CD4-positive, alpha-beta T cell treated with Interleukin-17A for 4 hours (primary cell): ENCODE data around the gene PLAGL2.

Source experiments
- DNase-seq: peaks from one replicate; pipeline ENCODE4 v3.0.0-alpha.2; 2020; ENCODE audit warnings: mixed read lengths

PLAGL2 gene

DNA sequence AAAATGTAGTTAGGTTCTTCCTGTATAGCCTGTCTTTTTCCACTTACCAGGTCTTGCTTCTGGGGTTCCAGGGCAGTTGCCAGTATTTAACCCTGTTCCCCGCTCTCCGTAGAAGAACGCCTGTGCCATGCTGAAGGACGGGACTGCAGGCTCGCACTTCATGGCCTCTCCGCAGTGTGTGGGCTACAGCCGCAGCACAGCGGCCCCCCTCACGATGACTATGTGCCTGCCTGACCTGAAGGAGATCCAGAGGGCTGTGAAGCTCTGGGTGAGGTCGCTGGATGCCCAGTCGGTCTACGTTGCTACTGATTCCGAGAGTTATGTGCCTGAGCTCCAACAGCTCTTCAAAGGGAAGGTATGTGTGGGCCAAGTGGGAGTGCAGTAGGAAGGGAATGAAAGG, 23.2 kb upstream of the PLAGL2 start:
- DNase-seq, result no peak

DNA sequence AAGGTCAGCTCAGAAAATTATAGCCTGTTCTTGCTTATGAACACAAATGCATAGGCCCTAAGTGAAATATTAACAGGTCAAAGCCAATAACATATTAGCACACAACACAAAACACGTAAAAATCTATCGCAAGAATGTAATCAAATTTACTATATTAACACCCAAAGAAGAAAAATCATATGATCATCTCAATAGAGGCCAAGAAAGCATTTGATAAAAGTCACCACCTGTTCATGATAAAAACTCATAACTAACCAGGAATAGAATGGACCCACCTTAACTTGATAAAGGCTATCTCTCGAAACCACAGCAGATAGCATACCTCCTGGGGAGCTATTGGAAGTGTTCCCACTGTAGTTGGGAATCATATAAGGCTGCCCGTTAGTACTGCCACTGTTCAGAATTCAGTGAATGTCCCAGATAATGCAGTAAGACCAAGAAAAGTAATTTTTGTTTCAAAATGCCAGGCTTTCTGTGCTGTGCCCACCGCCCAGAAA, 21.8 kb upstream of the PLAGL2 start:
- DNase-seq, result no peak

DNA sequence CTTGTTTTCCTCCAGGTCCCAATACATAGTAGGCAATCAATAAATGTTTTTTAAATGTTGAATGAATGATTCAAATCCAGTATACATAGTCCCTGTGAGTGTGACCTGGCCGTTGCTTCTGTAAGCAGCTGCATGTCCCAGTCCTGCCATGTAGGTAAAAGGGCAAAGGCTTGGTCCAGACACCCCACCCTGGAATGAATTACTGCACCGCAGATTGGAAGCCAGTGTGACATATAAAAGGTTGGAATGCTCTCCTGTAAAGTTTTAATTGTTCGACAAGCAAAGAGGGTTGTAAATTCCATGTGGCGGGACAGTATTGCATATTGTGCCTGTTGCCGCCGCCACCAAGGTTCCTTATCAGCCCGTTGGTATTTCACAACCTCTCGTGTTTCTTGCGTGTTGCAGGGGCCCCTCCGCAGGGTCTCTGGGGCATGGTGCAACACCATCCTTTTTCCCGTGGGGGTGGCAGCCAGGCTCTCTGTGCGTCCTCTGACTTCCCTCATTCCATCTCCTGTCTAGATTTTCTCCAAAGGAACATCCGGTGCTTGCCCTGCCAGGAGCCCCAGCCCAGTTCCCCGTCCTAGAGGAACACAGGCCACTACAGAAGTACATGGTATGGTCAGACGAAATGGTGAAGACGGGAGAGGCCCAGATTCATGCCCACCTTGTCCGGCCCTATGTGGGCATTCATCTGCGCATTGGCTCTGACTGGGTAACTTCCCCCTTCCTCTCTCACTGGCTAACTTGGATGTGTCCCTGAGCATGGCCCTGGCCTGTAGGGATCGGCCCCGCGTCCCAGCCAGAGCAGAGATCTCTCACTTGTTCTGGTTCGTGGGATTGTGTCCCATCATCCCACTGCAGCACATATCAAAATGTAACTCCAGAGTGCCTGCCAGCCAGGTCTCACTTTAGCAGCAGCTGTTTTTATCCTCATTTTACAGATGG, 20.5 kb upstream of the PLAGL2 start:
- DNase-seq, result no peak

GRCh38 chr20:32227306-32227705, 19.8 kb upstream of the PLAGL2 start:
- DNase-seq, result no peak

DNA sequence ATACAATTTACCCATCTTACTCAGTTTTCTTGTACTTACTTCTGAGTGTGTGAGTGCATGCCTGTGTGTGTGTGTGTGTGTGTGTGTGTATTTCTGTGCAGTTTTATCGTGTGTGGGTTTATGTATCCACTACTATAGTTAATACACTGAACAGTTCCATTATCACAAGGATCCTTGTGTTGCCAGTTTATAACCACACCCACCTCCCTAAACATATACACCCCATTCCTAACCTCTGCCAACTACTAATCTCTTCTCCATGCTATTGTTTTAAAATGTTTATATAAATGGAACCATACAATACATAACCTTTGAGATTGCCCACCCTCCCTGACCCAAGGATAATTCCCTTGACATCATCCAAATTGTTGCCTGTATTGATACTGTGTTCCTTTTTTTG, 18.8 kb upstream of the PLAGL2 start:
- no peak for DNase-seq

GRCh38 chr20:32224463-32224862, 16.9 kb upstream of the PLAGL2 start:
- no peak for DNase-seq

DNA sequence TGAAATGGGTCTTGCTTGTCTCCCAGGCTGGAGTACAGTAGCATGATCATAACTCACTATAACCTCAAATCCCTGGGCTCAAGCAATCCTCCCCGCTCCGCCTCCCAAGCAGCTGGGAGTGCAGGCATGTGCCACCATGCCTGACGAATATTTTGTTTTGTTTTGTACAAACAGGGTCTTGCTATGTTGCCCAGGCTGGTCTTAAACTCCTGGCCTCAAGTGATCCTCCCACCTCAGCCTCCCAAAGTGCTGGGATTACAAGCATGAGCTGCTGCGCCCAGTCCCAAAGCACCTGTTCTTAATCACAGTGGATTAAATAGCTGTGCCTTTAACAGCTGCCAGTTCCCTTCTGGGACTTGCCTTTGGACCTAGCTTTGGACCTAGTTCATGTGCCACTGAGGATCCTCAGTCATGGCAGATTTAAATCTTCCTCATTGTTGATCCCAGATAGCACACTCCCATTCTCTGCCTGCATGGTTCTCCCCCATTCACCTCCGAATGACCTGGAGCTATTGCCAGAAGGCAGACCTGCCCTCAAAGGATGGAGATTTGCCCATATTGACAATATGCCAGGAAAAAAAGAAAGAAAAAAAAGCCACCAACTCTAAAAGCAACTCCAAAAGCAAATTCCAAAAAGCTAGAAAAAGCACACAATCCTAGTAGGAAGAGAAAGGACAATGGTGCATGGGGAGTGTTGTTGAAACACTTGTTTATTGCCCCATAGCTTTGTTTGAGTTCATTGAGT, 10.8 kb upstream of the PLAGL2 start:
- no peak for DNase-seq

DNA sequence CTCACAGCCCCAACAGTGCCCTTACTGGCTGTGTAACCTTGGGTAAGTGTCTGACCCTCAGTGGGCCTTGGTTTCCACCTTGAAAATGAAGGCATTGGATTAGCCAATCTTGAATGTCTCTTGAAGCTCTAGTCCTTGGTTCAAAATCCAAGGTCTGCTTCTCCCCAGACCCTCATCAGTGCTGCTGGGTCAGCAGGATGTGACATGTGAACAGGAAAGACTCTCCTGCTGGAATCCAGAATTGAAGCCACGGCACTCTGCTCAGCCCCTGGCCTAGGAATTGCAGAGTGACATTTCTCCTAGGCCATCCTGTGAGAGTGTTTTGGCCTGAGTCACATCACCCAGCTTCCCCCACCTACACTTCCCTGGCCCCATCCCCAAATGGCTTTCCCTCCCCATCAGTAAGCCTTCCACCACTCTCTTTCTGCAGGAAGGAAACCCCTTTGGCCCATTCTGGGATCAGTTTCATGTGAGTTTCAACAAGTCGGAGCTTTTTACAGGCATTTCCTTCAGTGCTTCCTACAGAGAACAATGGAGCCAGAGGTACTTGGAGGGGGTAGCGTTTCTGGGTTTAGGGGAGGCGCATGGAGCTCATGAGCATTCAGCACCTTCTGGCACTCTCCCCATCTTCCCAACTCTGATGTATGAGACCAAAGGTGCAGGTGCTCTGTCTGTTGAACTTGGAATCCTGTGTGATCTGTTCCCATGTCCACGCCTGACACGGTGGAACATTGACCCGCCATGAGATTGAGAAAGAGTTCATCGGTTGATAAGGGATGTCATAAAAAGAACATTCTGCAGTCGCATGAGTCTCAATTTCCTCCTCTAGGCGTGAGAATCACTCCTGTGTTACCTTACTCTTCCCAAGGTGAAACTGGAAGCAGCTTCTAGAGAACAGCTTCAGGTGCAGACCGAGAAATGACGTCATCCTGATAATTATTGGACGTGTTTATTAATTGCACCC, 8.9 kb upstream of the PLAGL2 start:
- DNase-seq, result no peak

DNA sequence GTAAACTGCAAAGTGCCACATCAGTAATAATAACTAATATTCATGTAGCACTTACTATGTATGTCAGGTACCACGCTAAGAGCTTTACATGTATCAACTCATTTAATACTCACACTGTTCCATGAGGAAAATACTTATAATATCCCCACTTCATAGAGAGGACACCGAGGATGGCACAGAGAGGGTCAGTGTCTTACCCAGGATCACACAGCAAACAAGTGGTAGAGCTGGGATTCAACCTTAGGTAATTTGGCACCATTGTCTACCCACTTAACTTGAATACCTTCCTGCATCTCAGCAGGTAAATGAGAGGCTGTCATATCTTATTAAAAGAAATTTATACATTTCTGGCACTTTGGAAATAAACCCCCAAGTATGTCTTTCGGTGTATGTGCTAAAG, 8.2 kb upstream of the PLAGL2 start:
- DNase-seq, result no peak

DNA sequence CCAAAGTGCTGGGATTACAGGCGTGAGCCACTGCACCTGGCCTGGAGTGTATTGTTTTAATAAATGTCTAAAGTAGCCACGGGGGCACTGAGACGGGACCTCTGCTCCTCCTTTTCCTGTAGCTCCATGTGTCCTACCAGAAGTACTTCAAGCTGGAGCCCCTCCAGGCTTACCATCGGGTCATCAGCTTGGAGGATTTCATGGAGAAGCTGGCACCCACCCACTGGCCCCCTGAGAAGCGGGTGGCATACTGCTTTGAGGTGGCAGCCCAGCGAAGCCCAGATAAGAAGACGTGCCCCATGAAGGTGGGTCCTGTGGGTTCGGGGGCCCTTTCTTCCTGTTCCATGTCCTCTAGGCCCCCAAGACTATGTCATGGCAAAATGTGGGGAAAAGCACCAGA, 7.6 kb upstream of the PLAGL2 start:
- no peak for DNase-seq

- no peak for DNase-seq
Observed at GRCh38 chr20:32213870-32214269, 6.3 kb upstream of the PLAGL2 start.

DNA sequence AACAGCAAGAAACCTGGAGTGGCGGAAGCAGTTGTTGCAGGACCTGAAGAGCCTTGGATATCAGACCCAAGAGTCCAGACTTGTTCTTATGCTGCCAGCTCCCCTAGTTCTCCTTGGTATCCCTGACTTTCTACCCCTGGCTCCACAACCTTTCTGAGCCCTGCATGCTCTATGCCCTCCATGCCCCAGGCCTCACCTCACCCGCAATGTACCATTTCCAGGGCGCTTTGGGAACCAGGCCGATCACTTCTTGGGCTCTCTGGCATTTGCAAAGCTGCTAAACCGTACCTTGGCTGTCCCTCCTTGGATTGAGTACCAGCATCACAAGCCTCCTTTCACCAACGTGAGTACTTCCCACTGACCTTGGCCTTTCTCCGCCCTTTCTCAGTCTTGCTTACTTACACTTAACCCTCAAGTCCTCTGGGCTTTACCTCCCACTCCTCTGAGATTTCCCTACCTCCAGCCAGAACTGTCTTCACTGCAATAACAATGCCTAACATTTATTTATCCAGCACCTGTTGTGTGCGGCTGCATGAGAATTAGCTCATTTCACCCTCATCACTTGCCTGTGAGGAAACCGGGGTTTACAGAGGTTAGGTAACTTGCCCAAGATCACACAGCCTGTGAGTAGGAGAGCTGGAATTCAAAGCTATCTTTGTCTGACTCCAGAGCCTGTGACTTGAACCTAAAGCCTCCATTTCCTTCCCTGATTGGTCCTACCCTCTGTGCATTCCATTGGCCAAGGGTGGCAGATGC, 2.5 kb upstream of the PLAGL2 start:
- DNase-seq, result no peak

GRCh38 chr20:32208499-32209154, 1.1 kb upstream of the PLAGL2 start:
- DNase-seq, result no peak

- DNase-seq, result peak; percentile 15
Observed at GRCh38 chr20:32206760-32207625, 550 bp downstream of the PLAGL2 start.

- no peak for DNase-seq
Observed at GRCh38 chr20:32205843-32206759, 1.4 kb downstream of the PLAGL2 start.

- DNase-seq, result no peak
Observed at GRCh38 chr20:32205110-32205842, 2.3 kb downstream of the PLAGL2 start.

GRCh38 chr20:32204205-32205109, 3.1 kb downstream of the PLAGL2 start:
- no peak for DNase-seq
